ENCODE results near the gene PLA2G4B. TPM values are rescaled to one million over a fixed set of nuclear protein-coding genes. Genes with fewer than 3 reads are reported as not detected.

Gene PLA2G4B
- total and polyA plus RNA-seq, 10 of the 15 experiments (the other 5 are each of a cell fraction or from before 2014, with no cell fraction given): 0.22 to 6.6 (median 2.9) TPM

DNA sequence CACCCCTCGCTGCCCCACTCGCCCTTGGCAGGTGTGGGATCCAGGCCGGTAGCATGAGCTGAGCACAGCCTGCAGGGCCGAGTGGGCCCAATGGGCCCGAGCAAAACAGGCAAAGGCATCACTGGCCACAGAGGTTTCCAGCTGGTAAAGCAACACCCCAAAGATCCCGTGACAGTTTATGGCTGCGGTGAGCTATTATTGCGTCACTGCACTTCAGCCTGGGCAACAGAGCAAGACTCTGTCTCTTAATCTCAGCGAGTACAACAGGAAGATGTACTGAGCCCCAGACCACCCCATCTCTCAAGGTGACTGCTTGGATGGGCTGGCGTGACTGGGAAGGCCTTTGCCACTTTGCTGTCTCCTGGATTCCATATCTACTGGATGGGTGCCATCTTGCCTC is 6.4 kb upstream of the PLA2G4B start:
- ATAC-seq: no peak
- ChIA-PET CTCF (interaction anchor here (0.6 to 2.0 kb wide), 5 partner anchors 20 to 1242 kb away, joined by 3 to 8 read pairs (median 4); partner anchors contain the start of gene MAPKBP1), RAD21 (ENCODE audit: unreplicated experiment) (interaction anchor here (0.8 to 1.2 kb wide), 2 partner anchors 11 to 58 kb away, joined by 4 to 5 read pairs; partner anchors contain the start of gene MAPKBP1), SMC1A (ENCODE audit: uncharacterized antibody, unreplicated experiment) (no interaction called here), POLR2A (no interaction called here)
- Histone ChIP-seq H3K36me3 (ENCODE audit: control insufficient read depth in 2 of 2, insufficient read depth in 2 of 2, low read length in 1 of 2) (no peaks in the 10 kb centered on the region; a peak in 1 of 4 replicates), H4K20me1 (ENCODE audit: control insufficient read depth, insufficient read depth) (no peaks in the 10 kb centered on the region), H3K9ac (ENCODE audit: control insufficient read depth, insufficient read depth, low read length) (no peak overlapping the region), H3K79me2 (ENCODE audit: control insufficient read depth, insufficient read depth, low read length) (no peaks in the 10 kb centered on the region), H3K4me2 (ENCODE audit: control insufficient read depth, insufficient read depth) (no peak overlapping the region), H3K4me1 (ENCODE audit: control insufficient read depth, insufficient read depth, low read length) (no peaks in the 10 kb centered on the region), H3K27me3 (replicated peaks in 1 of 2; ENCODE audit: control insufficient read depth in 2 of 2, insufficient read depth in 2 of 2, low read length in 1 of 2) (no peaks in the 10 kb centered on the region), H3K9me3 (replicated peaks; ENCODE audit: control insufficient read depth, insufficient read depth, low read length) (no peaks in the 10 kb centered on the region), H3K4me3 (no peak overlapping the region), H3K27ac (ENCODE audit: control insufficient read depth, insufficient read depth) (no peak overlapping the region), H2AFZ (ENCODE audit: control insufficient read depth, low read depth, low read length) (no peak overlapping the region)
- in situ Hi-C loops (cut with MboI): no loop called here
- DNase-seq (ENCODE audit: low read depth, low spot score): no peak
- BruUV-seq (replicated peaks): no TSS peak
- no peak for TF ChIP-seq RELA (IDR thresholded peaks at IDR 0.05; ENCODE audit: borderline replicate concordance, partially characterized antibody)
- TF ChIP-seq SPI1 (IDR thresholded peaks at IDR 0.05; ENCODE audit: borderline replicate concordance, insufficient read depth, low read depth, low read length): no peak
- TF ChIP-seq ATF7 (IDR thresholded peaks at IDR 0.05; ENCODE audit: low read depth): no peak
- TF ChIP-seq, protein P1, sequence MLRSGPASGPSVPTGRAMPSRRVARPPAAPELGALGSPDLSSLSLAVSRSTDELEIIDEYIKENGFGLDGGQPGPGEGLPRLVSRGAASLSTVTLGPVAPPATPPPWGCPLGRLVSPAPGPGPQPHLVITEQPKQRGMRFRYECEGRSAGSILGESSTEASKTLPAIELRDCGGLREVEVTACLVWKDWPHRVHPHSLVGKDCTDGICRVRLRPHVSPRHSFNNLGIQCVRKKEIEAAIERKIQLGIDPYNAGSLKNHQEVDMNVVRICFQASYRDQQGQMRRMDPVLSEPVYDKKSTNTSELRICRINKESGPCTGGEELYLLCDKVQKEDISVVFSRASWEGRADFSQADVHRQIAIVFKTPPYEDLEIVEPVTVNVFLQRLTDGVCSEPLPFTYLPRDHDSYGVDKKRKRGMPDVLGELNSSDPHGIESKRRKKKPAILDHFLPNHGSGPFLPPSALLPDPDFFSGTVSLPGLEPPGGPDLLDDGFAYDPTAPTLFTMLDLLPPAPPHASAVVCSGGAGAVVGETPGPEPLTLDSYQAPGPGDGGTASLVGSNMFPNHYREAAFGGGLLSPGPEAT (IDR thresholded peaks at IDR 0.05; ENCODE audit: low read depth): no peak
- no peak for TF ChIP-seq NFXL1 (IDR thresholded peaks at IDR 0.05; ENCODE audit: borderline replicate concordance)
- no peak for TF ChIP-seq ZNF622 (IDR thresholded peaks at IDR 0.05)
- TF ChIP-seq CBFB (IDR thresholded peaks at IDR 0.05; ENCODE audit: low read depth): no peak
- TF ChIP-seq, protein P2, sequence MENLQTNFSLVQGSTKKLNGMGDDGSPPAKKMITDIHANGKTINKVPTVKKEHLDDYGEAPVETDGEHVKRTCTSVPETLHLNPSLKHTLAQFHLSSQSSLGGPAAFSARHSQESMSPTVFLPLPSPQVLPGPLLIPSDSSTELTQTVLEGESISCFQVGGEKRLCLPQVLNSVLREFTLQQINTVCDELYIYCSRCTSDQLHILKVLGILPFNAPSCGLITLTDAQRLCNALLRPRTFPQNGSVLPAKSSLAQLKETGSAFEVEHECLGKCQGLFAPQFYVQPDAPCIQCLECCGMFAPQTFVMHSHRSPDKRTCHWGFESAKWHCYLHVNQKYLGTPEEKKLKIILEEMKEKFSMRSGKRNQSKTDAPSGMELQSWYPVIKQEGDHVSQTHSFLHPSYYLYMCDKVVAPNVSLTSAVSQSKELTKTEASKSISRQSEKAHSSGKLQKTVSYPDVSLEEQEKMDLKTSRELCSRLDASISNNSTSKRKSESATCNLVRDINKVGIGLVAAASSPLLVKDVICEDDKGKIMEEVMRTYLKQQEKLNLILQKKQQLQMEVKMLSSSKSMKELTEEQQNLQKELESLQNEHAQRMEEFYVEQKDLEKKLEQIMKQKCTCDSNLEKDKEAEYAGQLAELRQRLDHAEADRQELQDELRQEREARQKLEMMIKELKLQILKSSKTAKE (IDR thresholded peaks at IDR 0.05; ENCODE audit: low read depth, poor library complexity, severe bottlenecking): no peak
- no peak for TF ChIP-seq YY1 (IDR thresholded peaks at IDR 0.05; ENCODE audit: low read depth, low read length)
- TF ChIP-seq, protein P3, sequence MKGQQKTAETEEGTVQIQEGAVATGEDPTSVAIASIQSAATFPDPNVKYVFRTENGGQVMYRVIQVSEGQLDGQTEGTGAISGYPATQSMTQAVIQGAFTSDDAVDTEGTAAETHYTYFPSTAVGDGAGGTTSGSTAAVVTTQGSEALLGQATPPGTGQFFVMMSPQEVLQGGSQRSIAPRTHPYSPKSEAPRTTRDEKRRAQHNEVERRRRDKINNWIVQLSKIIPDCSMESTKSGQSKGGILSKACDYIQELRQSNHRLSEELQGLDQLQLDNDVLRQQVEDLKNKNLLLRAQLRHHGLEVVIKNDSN (IDR thresholded peaks at IDR 0.05; ENCODE audit: borderline replicate concordance, extremely low read length, insufficient read depth, low read depth, low read length): no peak
- TF ChIP-seq STAT3 (IDR thresholded peaks at IDR 0.05; ENCODE audit: low read depth, low read length): no peak
- no peak for TF ChIP-seq NR2C1 (IDR thresholded peaks at IDR 0.05)
- no peak for FAIRE-seq
- WGBS (ENCODE audit: insufficient coverage, insufficient replicate concordance, low lambda C conversion rate, missing lambda C conversion rate): 94% methylated on average over 10 of the region's 10 CpGs
- intact Hi-C loops (cut with micrococcal nuclease; ENCODE audit: unreplicated experiment): no loop called here

Measured in GM12878 (cell line).